HG03469 (cell line): Measurements from ENCODE around the gene IRAK3.

Experiments
- ATAC-seq: cut with Tn5 transposase; IDR thresholded peaks from one replicate; pipeline ENCODE4 v1.9.1; 2021; ENCODE audit warnings: mild to moderate bottlenecking, moderate library complexity, moderate number of reproducible peaks; ENCODE audit not compliant: unreplicated experiment

Gene IRAK3

DNA sequence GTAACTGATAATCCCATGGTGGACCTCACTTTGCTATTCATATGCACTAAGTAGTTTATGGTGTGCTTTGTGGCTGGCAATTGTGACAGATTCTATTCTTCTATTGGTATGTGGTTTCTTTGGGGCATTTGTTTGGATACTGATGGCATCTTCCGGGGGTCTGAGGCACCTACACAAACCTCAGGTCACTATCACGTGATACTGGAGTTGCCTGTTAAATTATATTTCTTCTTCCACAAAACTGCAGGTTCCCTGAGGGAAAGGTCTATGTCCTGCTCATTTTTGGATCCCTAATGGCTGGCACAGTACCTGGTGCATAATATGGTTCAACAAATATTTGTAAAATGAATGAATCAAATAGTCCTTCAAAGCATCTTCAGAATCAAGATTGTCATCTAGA, 63.8 kb downstream of the IRAK3 start:
- no peak for ATAC-seq

DNA sequence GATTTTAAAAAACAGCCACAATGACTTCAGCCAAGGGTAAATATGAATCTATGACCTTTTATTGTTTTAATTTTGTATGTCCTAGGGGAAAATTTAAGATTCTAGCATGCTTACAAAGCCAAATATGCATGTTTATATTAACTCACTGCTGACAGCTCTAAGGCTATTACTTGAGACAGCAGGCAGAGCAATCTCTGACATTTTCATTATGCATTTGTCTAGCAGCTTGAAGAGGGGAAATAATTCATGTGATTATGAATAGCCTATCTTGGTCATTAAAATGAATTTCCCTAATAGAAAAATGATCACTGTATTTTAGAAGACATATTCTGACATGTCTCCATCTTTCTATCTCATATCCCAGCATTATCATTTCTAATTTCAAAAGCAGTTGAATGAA, 66.7 kb downstream of the IRAK3 start:
- ATAC-seq, result no peak

GRCh38 chr12:66258011-66258410, 69.0 kb downstream of the IRAK3 start:
- ATAC-seq, result no peak

DNA sequence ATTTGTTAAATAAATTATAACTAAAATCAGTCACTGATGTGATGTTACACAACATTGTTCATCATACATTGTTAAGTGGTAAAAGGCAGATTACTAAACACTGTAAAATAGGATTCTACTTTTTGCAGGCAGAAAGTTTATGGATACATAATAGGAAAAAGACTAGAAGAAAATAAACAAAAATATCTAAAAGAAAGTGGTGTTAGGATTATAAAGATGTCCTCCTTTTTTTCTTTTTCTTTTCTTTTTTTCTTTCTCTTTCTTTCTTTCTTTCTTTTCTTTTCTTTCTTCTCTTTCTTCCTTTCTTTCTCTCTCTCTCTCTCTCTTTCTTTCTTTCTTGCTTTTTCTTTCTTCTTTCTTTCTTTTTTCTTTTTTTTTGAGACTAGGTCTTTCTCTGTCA, 73.7 kb downstream of the IRAK3 start:
- no peak for ATAC-seq

- ATAC-seq, result no peak
Measured at GRCh38 chr12:66268562-66268961, 79.5 kb downstream of the IRAK3 start.

DNA sequence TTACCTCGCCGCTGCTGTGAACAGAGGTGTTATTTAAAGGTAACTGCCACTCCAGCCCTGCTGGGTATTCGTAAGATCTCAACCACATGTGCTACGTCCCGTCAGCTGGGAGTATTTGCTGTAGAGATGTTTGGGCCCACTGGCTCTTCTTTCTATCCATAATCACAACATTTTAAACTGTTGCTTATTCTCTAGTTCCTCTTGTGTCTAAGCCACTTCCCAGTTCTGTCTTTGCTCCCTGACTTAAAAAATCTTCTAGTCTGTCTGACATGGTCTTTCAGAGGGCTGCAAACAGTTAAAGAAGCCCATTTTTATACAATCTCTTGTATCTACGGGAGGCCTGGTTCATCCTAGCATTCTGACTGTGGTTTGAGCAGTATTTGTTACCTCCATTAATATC, 80.1 kb downstream of the IRAK3 start:
- ATAC-seq, result no peak

- peak; percentile 60 for ATAC-seq
Measured at GRCh38 chr12:66269757-66270383, 80.9 kb downstream of the IRAK3 start.

- no peak for ATAC-seq
Measured at GRCh38 chr12:66270613-66271012, 81.6 kb downstream of the IRAK3 start.

GRCh38 chr12:66272650-66273049, 83.6 kb downstream of the IRAK3 start:
- no peak for ATAC-seq

DNA sequence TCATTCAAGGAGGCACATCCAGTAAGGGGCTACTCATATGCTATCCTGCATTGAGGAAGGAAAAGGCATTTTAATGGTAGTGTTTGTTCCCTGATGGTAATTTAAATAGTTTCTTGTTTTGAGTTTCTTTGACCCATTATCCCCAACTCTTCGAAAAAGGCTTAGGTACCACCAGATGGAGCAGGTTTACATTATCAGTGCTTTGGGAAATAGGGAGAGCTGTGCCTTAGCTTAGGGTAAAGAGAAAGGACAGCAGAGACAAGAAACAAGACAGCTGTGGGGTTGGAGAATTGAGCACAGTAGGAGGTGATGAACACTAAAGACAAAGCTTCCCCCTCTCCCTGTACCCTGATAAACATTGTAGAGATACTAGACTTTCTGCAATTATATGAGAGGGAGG, 84.1 kb downstream of the IRAK3 start:
- no peak for ATAC-seq

- ATAC-seq, result no peak
Measured at GRCh38 chr12:66275040-66275439, 86.0 kb downstream of the IRAK3 start.

DNA sequence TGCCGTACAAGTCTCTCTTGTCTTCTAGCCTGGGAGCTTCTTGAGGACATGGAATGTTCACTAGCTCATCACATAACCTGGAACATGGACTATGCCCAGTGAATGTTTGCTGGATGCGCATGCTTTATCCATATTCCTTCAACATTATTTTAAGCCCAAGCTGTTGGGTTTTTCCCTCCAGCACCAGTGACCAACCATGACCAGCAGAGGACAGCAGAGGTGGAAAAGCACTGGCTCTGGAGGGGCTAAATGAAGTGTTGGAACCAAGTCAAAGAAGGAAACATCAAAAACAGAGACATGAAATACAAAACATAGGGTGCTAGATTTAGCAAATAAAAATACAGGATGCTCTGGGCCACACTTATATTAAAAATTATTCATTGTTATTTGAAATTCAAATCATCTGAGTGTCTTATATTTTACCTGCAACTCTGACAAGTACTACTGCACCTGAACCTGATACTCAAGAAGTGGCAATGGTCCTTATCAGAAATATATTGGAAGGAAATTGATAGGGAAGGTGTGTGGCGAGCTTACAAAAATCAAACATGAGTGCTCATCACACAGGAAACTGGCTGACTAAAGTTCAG, 90.2 kb downstream of the IRAK3 start:
- no peak for ATAC-seq

DNA sequence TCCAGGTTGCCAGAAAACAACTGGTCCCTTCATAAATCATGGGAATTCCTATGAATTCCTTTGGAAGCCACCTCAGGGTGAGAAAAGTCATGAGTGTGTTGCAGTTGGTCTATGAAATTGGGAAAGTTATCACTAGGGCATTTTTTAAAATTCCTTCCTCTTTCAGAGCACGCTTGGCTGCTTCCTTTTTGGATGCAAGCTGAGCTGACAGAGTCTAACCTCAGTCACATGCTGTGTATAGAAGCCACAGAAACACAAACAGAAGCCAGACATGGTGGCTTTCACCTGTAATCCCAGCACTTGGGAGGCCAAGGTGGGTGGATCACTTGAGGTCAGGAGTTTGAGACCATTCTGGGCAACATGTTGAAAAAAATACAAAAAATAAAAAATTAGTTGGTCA, 91.5 kb downstream of the IRAK3 start:
- ATAC-seq, result no peak

DNA sequence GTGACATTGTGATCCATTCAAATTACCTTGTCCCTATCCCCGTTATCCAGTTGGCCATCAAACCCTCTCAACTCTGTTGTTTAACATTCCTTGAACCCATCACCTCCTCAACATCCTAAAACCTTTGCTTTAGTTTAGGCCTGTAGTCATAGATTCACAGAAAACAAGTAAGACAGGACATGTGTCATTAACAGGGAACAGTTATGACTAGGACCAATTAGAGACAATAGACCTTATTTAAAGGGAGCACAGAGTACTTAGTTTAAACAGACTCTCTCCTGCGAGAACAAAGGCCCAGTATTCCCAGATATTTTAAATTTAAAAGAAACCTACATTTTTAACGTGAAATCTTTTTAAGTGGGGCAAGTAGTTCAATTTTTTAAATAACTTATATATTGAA, 93.2 kb downstream of the IRAK3 start:
- no peak for ATAC-seq

DNA sequence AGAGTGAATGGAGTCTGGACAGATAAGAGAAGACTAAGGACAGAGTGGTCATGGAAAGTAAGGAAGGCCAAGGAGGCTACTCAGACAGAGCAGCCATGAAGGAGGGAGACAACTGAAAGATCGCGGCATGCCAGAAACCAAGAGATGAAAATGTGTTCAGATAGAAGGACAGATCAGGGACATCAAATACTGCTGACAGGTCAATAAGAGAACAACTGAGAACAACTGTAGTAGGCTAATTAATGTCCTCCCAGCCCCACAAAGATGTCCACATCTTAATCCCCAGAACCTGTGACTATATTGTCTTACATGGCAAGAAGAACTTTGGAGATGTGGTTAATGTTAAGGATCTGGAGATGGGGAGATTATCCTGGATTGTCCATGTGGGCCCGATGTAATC, 98.3 kb downstream of the IRAK3 start:
- no peak for ATAC-seq

DNA sequence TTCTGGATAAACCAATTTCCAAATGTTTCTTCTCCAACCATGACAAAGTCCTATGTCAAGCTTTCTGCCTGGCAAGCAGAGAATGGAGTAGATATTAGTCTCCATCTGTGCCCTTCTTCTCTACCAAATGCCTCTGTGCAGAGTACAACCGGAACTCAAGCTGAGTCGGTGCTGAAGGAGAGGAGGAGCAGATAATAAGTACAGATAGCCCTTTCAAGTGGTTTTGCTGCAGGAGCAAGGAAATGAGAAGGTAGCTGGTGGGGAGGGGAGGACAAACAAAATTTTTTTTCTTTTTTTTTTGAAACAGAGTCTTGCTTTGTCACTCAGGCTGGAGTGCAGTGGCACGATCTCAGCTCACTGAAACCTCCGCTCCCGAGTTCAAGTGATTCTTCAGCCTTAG, 99.1 kb downstream of the IRAK3 start:
- no peak for ATAC-seq

DNA sequence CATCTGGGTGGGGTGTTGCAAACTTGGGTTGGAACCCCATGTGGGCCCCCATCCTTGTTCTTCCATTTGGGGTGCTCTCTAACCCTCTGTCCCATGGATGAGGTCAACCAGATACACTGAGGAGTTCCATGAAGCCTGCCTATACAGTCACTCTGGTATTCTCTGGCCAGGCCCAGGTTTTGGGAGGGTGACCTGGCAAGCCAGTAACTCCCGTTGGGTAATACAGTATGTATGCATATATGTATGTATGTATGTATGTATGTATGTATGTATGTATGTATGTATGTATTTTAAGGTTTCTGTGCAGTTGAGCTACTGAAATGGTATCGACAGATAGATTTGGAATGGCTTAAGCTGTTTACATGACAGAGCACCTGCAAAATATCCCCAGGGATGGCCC, 100.5 kb downstream of the IRAK3 start:
- ATAC-seq, result no peak

- ATAC-seq, result peak; percentile 44
Measured at GRCh38 chr12:66290716-66291200, 101.7 kb downstream of the IRAK3 start.

GRCh38 chr12:66296176-66296683, 107.2 kb downstream of the IRAK3 start:
- no peak for ATAC-seq

GRCh38 chr12:66297080-66297479, 108.1 kb downstream of the IRAK3 start:
- ATAC-seq, result no peak

DNA sequence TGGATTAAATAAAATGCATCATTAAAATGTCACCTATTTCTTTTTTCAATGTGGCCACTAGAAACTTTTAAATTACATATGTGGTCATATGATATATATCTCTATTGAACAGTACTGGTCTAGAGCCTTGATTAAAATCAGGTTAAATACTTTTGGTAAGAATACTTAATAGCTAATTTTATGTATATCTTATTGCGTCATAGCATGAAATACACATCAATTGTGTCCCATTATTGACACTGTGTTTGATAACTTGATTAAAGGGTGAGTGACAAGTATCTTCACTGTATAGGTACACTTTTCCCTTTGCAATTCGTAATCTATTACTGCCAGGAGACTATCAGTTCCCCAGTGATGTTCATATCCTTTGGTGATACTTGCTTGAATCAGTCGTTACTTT, 108.9 kb downstream of the IRAK3 start:
- ATAC-seq, result no peak

GRCh38 chr12:66301944-66302826, 113.2 kb downstream of the IRAK3 start, which contains the start of gene HELB:
TSS of gene HELB (plus strand) at chr12:66302493. CDS start at chr12:66302604, 111 bp downstream.
- ATAC-seq, result peak; percentile 86
